Spleen (tissue), 11 donors: Measurements from ENCODE around the gene VSX2. TPM values are rescaled to one million over a fixed set of nuclear protein-coding genes. Genes with fewer than 3 reads are reported as not detected.

Experiments used
- DNase-seq: peaks from one replicate; pipeline ENCODE4 v3.0.0-alpha.2; 2020
- H3K27ac ChIP-seq, 8 donors: fragments of 200-600 bp; sonication (generic) in 7 of 8; 1 replicate in 4 of 8; 2 replicates in 4 of 8; pipeline versions ENCODE4 v1.5.0 to v1.8.0; 2016 to 2021; ENCODE audit warnings: inconsistent platforms in 4 of 8, mild to moderate bottlenecking in 4 of 8, moderate library complexity in 1 of 8
- H3K27me3 ChIP-seq, 7 donors: fragments of 200-600 bp; sonication (generic) in 6 of 7; replicated peaks in 1 of 7; 1 replicate in 4 of 7; 2 replicates in 3 of 7; pipeline versions ENCODE4 v1.5.0 to v1.8.0; 2016 to 2021; ENCODE audit warnings: inconsistent platforms in 3 of 7, mild to moderate bottlenecking in 1 of 7
- H3K36me3 ChIP-seq, 6 donors: fragments of 200-600 bp; sonication (generic) in 5 of 6; 1 replicate in 4 of 6; 2 replicates in 2 of 6; pipeline versions ENCODE4 v1.5.0 to v1.8.0; 2016 to 2021; ENCODE audit warnings: inconsistent platforms in 2 of 6
- H3K4me1 ChIP-seq, 6 donors: fragments of 200-600 bp; sonication (generic) in 5 of 6; 1 replicate in 3 of 6; 2 replicates in 3 of 6; pipeline versions ENCODE4 v1.5.0 to v1.8.0; 2016 to 2021; ENCODE audit warnings: inconsistent platforms in 3 of 6
- H3K4me3 ChIP-seq, 8 donors: fragments of 200-600 bp; sonication (generic) in 7 of 8; 1 replicate in 4 of 8; 2 replicates in 4 of 8; pipeline versions ENCODE4 v1.5.0 to v1.8.0; 2016 to 2021; ENCODE audit warnings: inconsistent platforms in 4 of 8, mild to moderate bottlenecking in 4 of 8, moderate library complexity in 2 of 8
- H3K9me3 ChIP-seq, 8 donors: fragments of 200-600 bp; sonication (generic) in 7 of 8; 1 replicate in 4 of 8; 2 replicates in 4 of 8; pipeline versions ENCODE4 v1.5.0 to v1.8.0; 2016 to 2021; ENCODE audit warnings: inconsistent platforms in 4 of 8
- CTCF ChIP-seq, 11 experiments: fragments of 200-600 bp in 7 of 11; fragments of 450-650 bp in 4 of 11; sonication (generic) in 4 of 11; IDR thresholded peaks in 8 of 11; conservative IDR thresholded peaks in 3 of 11; 1 replicate in 7 of 11; 2 replicates in 4 of 11; pipeline versions ENCODE4 v1.4.0 to v1.8.0; 2016 to 2021; ENCODE audit warnings: antibody characterized with exemption in 11 of 11, inconsistent platforms in 4 of 11, mild to moderate bottlenecking in 1 of 11
- POLR2A ChIP-seq, 3 donors: fragments of 450-650 bp; IDR thresholded peaks; one replicate each; pipeline ENCODE4 v1.5.1; 2017; ENCODE audit warnings: antibody characterized with exemption in 3 of 3, mild to moderate bottlenecking in 1 of 3
- POLR2AphosphoS5 ChIP-seq, 3 donors: sonication (generic); formaldehyde crosslinking; IDR thresholded peaks; one replicate each; pipeline ENCODE4 v1.5.1; 2017; ENCODE audit warnings: antibody characterized with exemption in 3 of 3
- WGBS, 5 donors: extraction: QIAGEN DNeasy Blood & Tissue Kit in 3 of 5; methylation state at CpG; one replicate each; pipeline versions ENCODE4 v1.1.5 to v1.1.7; 2013 to 2018; 5-methylcytosine and 5-hydroxymethylcytosine counted together
- intact Hi-C: fragments of 100-400 bp; cut with DNase I; formaldehyde crosslinking; loops from one replicate; pipeline ENCODE4 v1.15.0; 2023; ENCODE audit warnings: low total_unique reads
- polyA plus RNA-seq, 3 donors: library from polyadenylated mRNA; stranded (reverse); fragments of 200-250 nt; gene quantifications; one replicate each; pipeline ENCODE4 v1.2.1, GENCODE V29; 2013
- total RNA-seq, 7 donors: library from RNA; depleted of rRNA in 3 of 7; stranded (reverse); fragments of >200 nt in 3 of 7; fragmentation: NEBNext Ultra II Directional in 4 of 7; extraction: Animal tissue kit (Norgen Biotek cat#: 25700) in 4 of 7; gene quantifications; one replicate each; pipeline versions ENCODE4 v1.1.0 to v1.2.1, GENCODE V29; 2016 to 2021
- donor health status: healthy with polysubstance abuse.
- donor health status: DM: no; HTN: no; CAD: no; lungs with moderate emphysema.
- donor health status: DM: no; HTN: no; CAD: no.
- donor health status: Bipolar disorder and iron deficiency.
- donor health status: healthy.
- donor health status: DM: no; HTN: no; CAD: no.
- donor health status: DM: yes; HTN: yes; CAD: no.

VSX2 gene
- total and polyA plus RNA-seq, 10 donors = not detected

GRCh38 chr14:74242021-74242779 lies 3.0 kb downstream of the VSX2 start:
- WGBS, 5 donors = 10 to 14% (median 11%) methylated on average over 28 of the region's 28 CpGs
- Histone ChIP-seq H3K9me3 (no peaks in the 10 kb centered on the region), H3K27me3 (peaks cover 19 to 99% (median 72%) of the 10 kb centered on the region in 7 donors), H3K27ac (no peak overlapping the region), H3K4me1 (peaks cover 13 to 33% (median 28%) of the 10 kb centered on the region in 6 donors), H3K4me3 (peak overlapping the region in 1 of 8 donors; percentile 65), H3K36me3 (no peaks in the 10 kb centered on the region)
- no peak for DNase-seq
- TF ChIP-seq POLR2AphosphoS5 (IDR thresholded peaks at IDR 0.05) (peak in 1 of 3 donors; percentile 39), POLR2A (IDR thresholded peaks at IDR 0.05) (no peak)
- intact Hi-C loops = no loop called here

GRCh38 chr14:74242780-74243042 lies 3.5 kb downstream of the VSX2 start:
- intact Hi-C loops = no loop called here
- H3K4me3 ChIP-seq = no peak overlapping the region
- TF ChIP-seq CTCF (IDR thresholded peaks at IDR 0.05 in 8 of 11, conservative IDR thresholded peaks at IDR 0.05 in 3 of 11) = no peak
- TF ChIP-seq POLR2AphosphoS5 (IDR thresholded peaks at IDR 0.05) = no peak
- TF ChIP-seq POLR2A (IDR thresholded peaks at IDR 0.05) = no peak
- no peaks in the 10 kb centered on the region for H3K9me3 ChIP-seq
- H3K36me3 ChIP-seq = no peaks in the 10 kb centered on the region
- H3K27me3 ChIP-seq = peaks cover 19 to 99% (median 72%) of the 10 kb centered on the region in 7 donors
- 26 to 31% (median 30%) methylated on average over 4 of the region's 4 CpGs for WGBS, 5 donors
- no peak for DNase-seq
- H3K27ac ChIP-seq = no peak overlapping the region
- H3K4me1 ChIP-seq = peaks cover 13 to 33% (median 28%) of the 10 kb centered on the region in 6 donors

DNA sequence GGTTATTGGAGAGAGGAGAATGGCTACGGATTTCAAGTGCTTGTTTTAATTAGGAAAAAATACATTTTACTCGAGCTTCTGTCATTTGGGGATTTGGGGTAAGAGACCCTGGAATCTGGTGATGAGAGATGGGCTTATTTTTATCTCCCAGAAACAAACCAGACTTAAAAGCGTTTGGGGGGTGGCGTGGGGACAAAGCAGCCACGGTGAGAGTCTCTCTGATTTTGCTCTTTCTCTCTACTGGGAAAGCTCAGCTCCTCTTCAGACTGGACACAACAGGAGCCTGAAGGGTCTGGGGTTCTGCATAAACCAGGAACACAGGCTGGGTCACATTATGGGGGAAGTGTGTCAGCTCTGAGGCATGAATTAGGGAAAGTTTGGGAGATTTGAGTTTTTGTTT lies 3.8 kb downstream of the VSX2 start:
- Histone ChIP-seq H3K27me3 (peaks cover 19 to 99% (median 69%) of the 10 kb centered on the region in 7 donors), H3K9me3 (no peaks in the 10 kb centered on the region), H3K4me3 (no peak overlapping the region), H3K27ac (no peak overlapping the region), H3K36me3 (no peaks in the 10 kb centered on the region), H3K4me1 (peaks cover 13 to 33% (median 28%) of the 10 kb centered on the region in 6 donors)
- TF ChIP-seq CTCF (IDR thresholded peaks at IDR 0.05 in 8 of 11, conservative IDR thresholded peaks at IDR 0.05 in 3 of 11) (no peak), POLR2A (IDR thresholded peaks at IDR 0.05) (no peak), POLR2AphosphoS5 (IDR thresholded peaks at IDR 0.05) (no peak)
- intact Hi-C loops = no loop called here
- DNase-seq = no peak
- 13 to 28% (median 17%) methylated on average over 5 of the region's 5 CpGs for WGBS, 5 donors

DNA sequence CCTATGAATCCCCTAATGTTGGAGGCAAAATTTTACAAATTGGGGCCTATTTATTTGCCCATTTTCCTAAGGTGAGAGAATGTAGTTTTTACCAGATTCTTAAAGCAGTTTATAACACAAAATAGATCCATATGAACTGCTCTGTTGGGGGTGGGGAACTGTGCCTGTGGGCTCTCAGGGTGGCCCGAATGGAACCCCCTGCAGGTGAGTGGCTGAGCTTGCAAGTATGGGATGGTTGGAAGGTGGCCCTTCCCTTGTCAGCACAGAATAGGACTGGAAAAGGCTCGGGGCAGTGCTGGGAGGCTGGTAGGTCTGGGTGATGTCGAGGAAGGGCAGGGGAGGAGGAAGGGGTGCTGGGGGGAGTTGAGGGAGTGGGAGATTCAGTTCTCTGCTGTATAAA lies 4.9 kb downstream of the VSX2 start:
- peaks cover 13 to 33% (median 28%) of the 10 kb centered on the region in 6 donors for H3K4me1 ChIP-seq
- no peak overlapping the region for H3K4me3 ChIP-seq
- no peaks in the 10 kb centered on the region for H3K9me3 ChIP-seq
- no peak for DNase-seq
- peaks cover 19 to 97% (median 58%) of the 10 kb centered on the region in 7 donors for H3K27me3 ChIP-seq
- no peaks in the 10 kb centered on the region for H3K36me3 ChIP-seq
- TF ChIP-seq CTCF (IDR thresholded peaks at IDR 0.05 in 8 of 11, conservative IDR thresholded peaks at IDR 0.05 in 3 of 11) = no peak
- intact Hi-C loops = no loop called here
- 12 to 33% (median 19%) methylated on average over 3 of the region's 3 CpGs for WGBS, 5 donors
- no peak overlapping the region for H3K27ac ChIP-seq
